Fibroblast of lung (primary cell): ENCODE measurements around the gene TSPAN31.

Experiments
- EZH2 ChIP-seq: IDR thresholded peaks from 2 replicates; pipeline ENCODE4 v1.5.1; 2012; ENCODE audit warnings: low read length, control low read depth, mild to moderate bottlenecking; ENCODE audit errors: missing control alignments
- TF ChIP-seq, protein P1 (sequence below), 2 donors: IDR thresholded peaks in 1 of 2; conservative IDR thresholded peaks in 1 of 2; 1 replicate in 1 of 2; 2 replicates in 1 of 2; pipeline ENCODE4 v1.5.1; 2011 to 2012; ENCODE audit warnings: low read length in 2 of 2, control low read depth in 1 of 2, inconsistent platforms in 1 of 2, low read depth in 1 of 2, mild to moderate bottlenecking in 1 of 2

DNA sequence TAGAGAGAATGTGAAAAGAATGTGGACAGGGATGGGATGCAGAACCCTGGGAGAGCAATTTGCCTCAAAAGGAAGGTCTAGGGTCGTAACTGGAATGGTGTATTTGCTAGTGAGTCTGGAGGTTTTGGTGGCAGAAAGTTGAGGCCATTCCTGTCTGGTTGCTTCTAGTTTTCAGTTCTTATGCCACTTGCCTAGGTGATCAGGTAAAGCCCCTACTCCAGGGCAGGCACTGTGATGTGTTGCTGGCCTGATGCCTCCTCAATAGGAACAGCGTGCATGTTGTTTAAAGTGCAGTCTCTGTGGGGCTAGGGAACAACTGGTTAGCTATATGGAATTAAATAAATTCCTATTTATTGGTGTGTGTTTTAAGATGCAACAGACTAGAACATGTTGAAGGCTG is 44.5 kb upstream of the TSPAN31 start:
- TF ChIP-seq, protein P1, sequence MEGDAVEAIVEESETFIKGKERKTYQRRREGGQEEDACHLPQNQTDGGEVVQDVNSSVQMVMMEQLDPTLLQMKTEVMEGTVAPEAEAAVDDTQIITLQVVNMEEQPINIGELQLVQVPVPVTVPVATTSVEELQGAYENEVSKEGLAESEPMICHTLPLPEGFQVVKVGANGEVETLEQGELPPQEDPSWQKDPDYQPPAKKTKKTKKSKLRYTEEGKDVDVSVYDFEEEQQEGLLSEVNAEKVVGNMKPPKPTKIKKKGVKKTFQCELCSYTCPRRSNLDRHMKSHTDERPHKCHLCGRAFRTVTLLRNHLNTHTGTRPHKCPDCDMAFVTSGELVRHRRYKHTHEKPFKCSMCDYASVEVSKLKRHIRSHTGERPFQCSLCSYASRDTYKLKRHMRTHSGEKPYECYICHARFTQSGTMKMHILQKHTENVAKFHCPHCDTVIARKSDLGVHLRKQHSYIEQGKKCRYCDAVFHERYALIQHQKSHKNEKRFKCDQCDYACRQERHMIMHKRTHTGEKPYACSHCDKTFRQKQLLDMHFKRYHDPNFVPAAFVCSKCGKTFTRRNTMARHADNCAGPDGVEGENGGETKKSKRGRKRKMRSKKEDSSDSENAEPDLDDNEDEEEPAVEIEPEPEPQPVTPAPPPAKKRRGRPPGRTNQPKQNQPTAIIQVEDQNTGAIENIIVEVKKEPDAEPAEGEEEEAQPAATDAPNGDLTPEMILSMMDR (conservative IDR thresholded peaks at IDR 0.05 in 1 of 2, IDR thresholded peaks at IDR 0.05 in 1 of 2; ENCODE audit: low read depth in 1 of 2, low read length in 2 of 2) = no peak
- no peak for TF ChIP-seq EZH2
